ENCODE measurements around the gene THEMIS.

DNA sequence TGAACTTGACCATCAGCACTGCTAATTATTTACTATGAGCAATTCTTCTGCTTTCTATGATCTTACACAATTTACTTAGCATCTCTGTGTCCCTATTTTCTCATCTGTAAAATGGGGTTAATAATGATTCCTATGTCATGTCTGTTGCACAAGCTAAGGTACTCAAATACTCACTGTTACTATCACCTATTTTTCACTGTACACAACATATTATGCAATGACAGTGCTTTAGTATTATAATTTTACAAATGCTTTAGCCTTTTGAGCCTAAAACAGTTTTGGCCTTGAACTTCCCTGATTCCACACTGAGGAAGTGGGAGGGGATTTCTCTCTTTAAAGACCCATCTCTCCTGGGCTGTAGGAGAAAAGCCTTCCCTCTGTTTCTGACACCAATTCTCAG is 36.9 kb upstream of the THEMIS start:
- TF ChIP-seq CTCF (IDR thresholded peaks at IDR 0.05; ENCODE audit: low read length) = no peak
- TF ChIP-seq EZH2phosphoT487 (IDR thresholded peaks at IDR 0.05; ENCODE audit: low read length) = no peak

Data from MM.1S (cell line).